ENCODE results near the gene TRPM2. TPM values are rescaled to one million over a fixed set of nuclear protein-coding genes. Genes with fewer than 3 reads are reported as not detected.

Gene TRPM2
- total RNA-seq, 1 experiment from 2014 or later = not detected

GRCh38 chr21:44477131-44477530 is 123.7 kb downstream of the TRPM2 start:
- H3K9me3 Mint-ChIP-seq (ENCODE audit: low read depth, unreplicated experiment) = no peaks in the 10 kb centered on the region
- CTCF ChIA-PET = no interaction called here
- H3K4me1 Mint-ChIP-seq (ENCODE audit: low read depth, unreplicated experiment) = peaks cover 2% of the 10 kb centered on the region
- no peak for DNase-seq
- no TSS peak for BruUV-seq (replicated peaks)
- H3K36me3 Mint-ChIP-seq (ENCODE audit: insufficient read depth, unreplicated experiment) = no peaks in the 10 kb centered on the region
- peaks cover 2% of the 10 kb centered on the region for H3K27me3 Mint-ChIP-seq (ENCODE audit: unreplicated experiment)
- H3K27ac Mint-ChIP-seq (ENCODE audit: unreplicated experiment) = no peak overlapping the region
- H3K4me3 Mint-ChIP-seq (ENCODE audit: low read depth, unreplicated experiment) = no peak overlapping the region
- intact Hi-C loops (cut with micrococcal nuclease; ENCODE audit: unreplicated experiment) = no loop called here
- TF ChIP-seq CTCF (IDR thresholded peaks at IDR 0.05; ENCODE audit: unreplicated experiment) = no peak

DNA sequence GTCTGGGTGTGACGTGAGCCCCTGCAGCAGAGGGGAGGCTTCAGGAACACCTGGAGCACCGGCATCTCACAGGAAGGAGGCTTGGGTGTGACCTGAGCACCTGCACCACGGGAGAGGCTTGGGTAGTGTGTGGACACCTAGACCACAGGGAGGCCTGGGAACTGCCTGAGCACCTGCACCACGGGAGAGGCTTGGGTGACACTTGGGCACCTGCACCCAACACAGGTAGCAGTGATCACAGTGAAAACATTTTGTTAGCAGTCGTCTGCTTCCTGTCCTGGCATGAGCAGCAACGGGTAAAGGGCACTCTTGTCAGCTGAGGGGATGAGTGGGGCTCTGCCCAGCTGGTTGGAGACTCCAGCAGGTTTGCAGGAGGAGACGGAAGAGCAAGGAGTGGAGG is 124.3 kb downstream of the TRPM2 start:
- no TSS peak for BruUV-seq (replicated peaks)
- CTCF ChIA-PET = no interaction called here

DNA sequence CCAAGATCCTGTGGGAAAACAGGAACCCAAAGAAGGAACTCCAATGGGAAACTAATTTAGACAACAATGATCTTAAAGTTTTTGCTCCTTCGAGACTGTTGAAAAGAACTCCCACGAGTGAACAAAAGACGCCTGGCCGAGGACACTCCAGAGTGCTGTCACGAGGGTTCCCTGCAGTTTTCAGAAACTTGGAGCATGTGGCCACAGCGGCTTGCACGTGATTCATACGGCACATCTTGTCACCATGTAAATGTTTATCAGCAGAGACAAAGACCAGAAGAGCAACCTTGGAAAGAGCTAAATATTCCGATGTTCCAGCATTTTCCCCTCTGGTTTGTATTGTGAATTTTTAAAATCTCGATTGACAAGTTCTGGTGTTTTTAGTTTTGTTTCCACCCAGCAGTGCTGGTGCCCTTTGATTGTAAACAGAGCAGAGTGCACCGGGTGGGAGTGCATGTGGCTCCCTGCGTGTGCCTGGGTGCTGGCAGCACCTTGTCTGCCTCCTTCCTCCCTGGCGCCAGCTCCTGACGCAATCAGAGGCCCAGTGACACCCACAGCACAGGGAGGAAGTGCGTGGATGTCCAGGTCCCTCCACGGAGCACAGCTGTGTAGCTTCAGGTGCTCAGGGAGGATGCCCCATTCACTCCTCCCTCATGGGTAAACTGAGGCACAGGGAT is 124.8 kb downstream of the TRPM2 start:
- no peak overlapping the region for H3K4me3 Mint-ChIP-seq (ENCODE audit: low read depth, unreplicated experiment)
- no peak overlapping the region for H3K27ac Mint-ChIP-seq (ENCODE audit: unreplicated experiment)
- peaks cover 7% of the 10 kb centered on the region for H3K27me3 Mint-ChIP-seq (ENCODE audit: unreplicated experiment)
- peaks cover 8% of the 10 kb centered on the region for H3K4me1 Mint-ChIP-seq (ENCODE audit: low read depth, unreplicated experiment)
- no TSS peak for BruUV-seq (replicated peaks)
- DNase-seq = no peak
- no peak for TF ChIP-seq CTCF (IDR thresholded peaks at IDR 0.05; ENCODE audit: unreplicated experiment)
- CTCF ChIA-PET = no interaction called here
- no peaks in the 10 kb centered on the region for H3K36me3 Mint-ChIP-seq (ENCODE audit: insufficient read depth, unreplicated experiment)
- intact Hi-C loops (cut with micrococcal nuclease; ENCODE audit: unreplicated experiment) = no loop called here
- no peaks in the 10 kb centered on the region for H3K9me3 Mint-ChIP-seq (ENCODE audit: low read depth, unreplicated experiment)

More for the DNA sequence above, 124.3 kb downstream of the TRPM2 start:
- Mint-ChIP-seq H3K4me1 (ENCODE audit: low read depth, unreplicated experiment) (peaks cover 8% of the 10 kb centered on the region), H3K4me3 (ENCODE audit: low read depth, unreplicated experiment) (no peak overlapping the region), H3K9me3 (ENCODE audit: low read depth, unreplicated experiment) (no peaks in the 10 kb centered on the region), H3K27me3 (ENCODE audit: unreplicated experiment) (peaks cover 7% of the 10 kb centered on the region), H3K36me3 (ENCODE audit: insufficient read depth, unreplicated experiment) (no peaks in the 10 kb centered on the region), H3K27ac (ENCODE audit: unreplicated experiment) (no peak overlapping the region)
- DNase-seq = no peak
- no peak for TF ChIP-seq CTCF (IDR thresholded peaks at IDR 0.05; ENCODE audit: unreplicated experiment)
- intact Hi-C loops (cut with micrococcal nuclease; ENCODE audit: unreplicated experiment) = no loop called here

DNA sequence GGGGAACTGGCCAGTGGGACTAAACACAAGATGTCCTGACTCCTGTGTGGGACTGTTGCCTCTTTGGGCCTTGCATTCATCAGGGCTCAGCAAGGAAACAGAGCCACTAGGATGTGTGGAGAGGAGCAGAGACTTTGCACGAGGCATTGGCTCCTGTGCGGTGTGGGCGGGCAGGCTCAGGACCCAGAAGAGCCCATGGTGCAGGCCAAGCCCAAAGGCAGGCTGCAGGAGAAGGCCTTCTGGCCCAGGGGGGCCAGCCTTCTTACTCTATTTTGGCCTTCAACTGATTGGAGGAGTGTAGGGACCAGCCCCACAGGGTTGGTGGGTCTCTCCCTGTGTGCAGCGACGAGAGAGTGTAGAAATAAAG is 125.4 kb downstream of the TRPM2 start:
- peaks cover 8% of the 10 kb centered on the region for H3K4me1 Mint-ChIP-seq (ENCODE audit: low read depth, unreplicated experiment)
- BruUV-seq (replicated peaks) = no TSS peak
- TF ChIP-seq CTCF (IDR thresholded peaks at IDR 0.05; ENCODE audit: unreplicated experiment) = no peak
- H3K27ac Mint-ChIP-seq (ENCODE audit: unreplicated experiment) = no peak overlapping the region
- H3K4me3 Mint-ChIP-seq (ENCODE audit: low read depth, unreplicated experiment) = no peak overlapping the region
- no peaks in the 10 kb centered on the region for H3K9me3 Mint-ChIP-seq (ENCODE audit: low read depth, unreplicated experiment)
- CTCF ChIA-PET = no interaction called here
- intact Hi-C loops (cut with micrococcal nuclease; ENCODE audit: unreplicated experiment) = no loop called here
- no peaks in the 10 kb centered on the region for H3K36me3 Mint-ChIP-seq (ENCODE audit: insufficient read depth, unreplicated experiment)
- H3K27me3 Mint-ChIP-seq (ENCODE audit: unreplicated experiment) = peaks cover 7% of the 10 kb centered on the region
- no peak for DNase-seq
